Kidney epithelial cell (primary cell): ENCODE data around the gene PKN1. TPM values are rescaled to one million over a fixed set of nuclear protein-coding genes. Genes with fewer than 3 reads are reported as not detected.

Source experiments
- DNase-seq: peaks from one replicate; pipeline ENCODE4 v3.0.0-alpha.2; 2010; ENCODE audit warnings: low read depth
- H3K27me3 ChIP-seq: 2 replicates; pipeline ENCODE4 v1.6.0; 2011; ENCODE audit warnings: low read length; ENCODE audit not compliant: control insufficient read depth, insufficient read depth
- H3K36me3 ChIP-seq: 2 replicates; pipeline ENCODE4 v1.5.1; 2011; ENCODE audit warnings: low read length; ENCODE audit not compliant: control insufficient read depth, insufficient read depth
- H3K4me3 ChIP-seq: 2 replicates; pipeline ENCODE4 v1.5.1; 2011; ENCODE audit warnings: low read depth, mild to moderate bottlenecking, control low read depth, low read length
- CTCF ChIP-seq: IDR thresholded peaks from 2 replicates; pipeline ENCODE4 v1.5.1; 2011; ENCODE audit warnings: mild to moderate bottlenecking, moderate library complexity, low read length, control low read depth, inconsistent platforms; ENCODE audit not compliant: insufficient read depth, poor library complexity, severe bottlenecking
- total RNA-seq: library from RNA; depleted of rRNA; stranded (reverse); fragments of >200 nt; gene quantifications from 2 replicates; pipeline ENCODE4 v1.2.3, GENCODE V29; 2015

The PKN1 gene
- total RNA-seq, 1 donor from 2014 or later, result 230 TPM

- no peak overlapping the region for H3K4me3 ChIP-seq
- no peak for TF ChIP-seq CTCF
- H3K27me3 ChIP-seq, result no peaks in the 10 kb centered on the region
- DNase-seq, result no peak
- H3K36me3 ChIP-seq, result peaks cover 1% of the 10 kb centered on the region
These were observed 30.6 kb downstream of the PKN1 start for GRCh38 chr19:14463747-14464146.

GRCh38 chr19:14467391-14467790, 34.3 kb downstream of the PKN1 start:
- H3K4me3 ChIP-seq, result no peak overlapping the region
- peaks cover 2% of the 10 kb centered on the region for H3K27me3 ChIP-seq
- DNase-seq, result no peak
- H3K36me3 ChIP-seq, result peaks cover 1% of the 10 kb centered on the region
- no peak for TF ChIP-seq CTCF

GRCh38 chr19:14467816-14468215, 34.7 kb downstream of the PKN1 start:
- Histone ChIP-seq H3K4me3 (no peak overlapping the region), H3K36me3 (peaks cover 1% of the 10 kb centered on the region), H3K27me3 (peaks cover 6% of the 10 kb centered on the region)
- no peak for DNase-seq
- TF ChIP-seq CTCF, result no peak

- peaks cover 14% of the 10 kb centered on the region for H3K27me3 ChIP-seq
- peaks cover 1% of the 10 kb centered on the region for H3K36me3 ChIP-seq
- no peak for DNase-seq
- TF ChIP-seq CTCF, result no peak
- no peak overlapping the region for H3K4me3 ChIP-seq
These were observed 37.1 kb downstream of the PKN1 start for GRCh38 chr19:14470031-14470876.

GRCh38 chr19:14471436-14472187, 38.5 kb downstream of the PKN1 start:
- no peak for DNase-seq
- H3K4me3 ChIP-seq, result no peak overlapping the region
- TF ChIP-seq CTCF, result no peak

More at GRCh38 chr19:14471436-14472187, 38.5 kb downstream of the PKN1 start:
- peaks cover 14% of the 10 kb centered on the region for H3K27me3 ChIP-seq
- H3K36me3 ChIP-seq, result peaks cover 1% of the 10 kb centered on the region
